Neural progenitor cell (in vitro differentiated cells): ENCODE measurements around the gene ZSCAN32. TPM values are rescaled to one million over a fixed set of nuclear protein-coding genes. Genes with fewer than 3 reads are reported as not detected.

Experiments
- DNase-seq: peaks from one replicate; pipeline ENCODE4 v3.0.0-alpha.2; 2016; ENCODE audit warnings: low spot score
- H2AFZ ChIP-seq: fragments of 200-600 bp; sonication (generic); replicated peaks from 2 replicates; pipeline ENCODE4 v1.6.1; 2016; ENCODE audit warnings: antibody characterized with exemption
- H3F3A ChIP-seq: fragments of 200-600 bp; sonication (generic); 2 replicates; pipeline ENCODE4 v1.6.1; 2016; ENCODE audit warnings: antibody characterized with exemption, low read depth
- H3K27ac ChIP-seq: fragments of 200-600 bp; sonication (generic); 2 replicates; pipeline ENCODE4 v1.5.1; 2016; ENCODE audit warnings: mild to moderate bottlenecking
- H3K27me3 ChIP-seq: fragments of 200-600 bp; sonication (generic); 2 replicates; pipeline ENCODE4 v1.6.1; 2016; ENCODE audit warnings: mild to moderate bottlenecking, moderate library complexity
- H3K36me3 ChIP-seq: fragments of 200-600 bp; sonication (generic); 2 replicates; pipeline ENCODE4 v1.5.1; 2016
- H3K4me1 ChIP-seq: fragments of 200-600 bp; sonication (generic); 2 replicates; pipeline ENCODE4 v1.6.1; 2016; ENCODE audit warnings: mixed run types
- H3K4me2 ChIP-seq: fragments of 200-600 bp; sonication (generic); 2 replicates; pipeline ENCODE4 v1.6.1; 2016
- H3K4me3 ChIP-seq: fragments of 200-600 bp; sonication (generic); 2 replicates; pipeline ENCODE4 v1.5.1; 2016
- H3K79me2 ChIP-seq: fragments of 200-600 bp; sonication (generic); 2 replicates; pipeline ENCODE4 v1.6.1; 2016; ENCODE audit warnings: low read depth
- H3K9ac ChIP-seq: fragments of 200-600 bp; sonication (generic); 2 replicates; pipeline ENCODE4 v1.6.1; 2016
- H3K9me3 ChIP-seq: fragments of 200-600 bp; sonication (generic); 2 replicates; pipeline ENCODE4 v1.5.1; 2016; ENCODE audit warnings: low read depth
- H4K20me1 ChIP-seq: fragments of 200-600 bp; sonication (generic); 2 replicates; pipeline ENCODE4 v1.6.1; 2016; ENCODE audit warnings: low read depth
- H3K27ac Mint-ChIP-seq: 3 replicates; pipeline ENCODE4 v1.8.0; 2021; ENCODE audit warnings: mixed read lengths
- H3K27me3 Mint-ChIP-seq: 2 replicates; pipeline ENCODE4 v1.8.0; 2022; ENCODE audit warnings: low read depth, mild to moderate bottlenecking, inconsistent platforms, moderate library complexity, mixed read lengths; ENCODE audit not compliant: insufficient read depth
- H3K36me3 Mint-ChIP-seq: 3 replicates; pipeline ENCODE4 v1.8.0; 2021; ENCODE audit warnings: mixed read lengths
- H3K4me1 Mint-ChIP-seq: 3 replicates; pipeline ENCODE4 v1.8.0; 2021; ENCODE audit warnings: mixed read lengths
- H3K4me3 Mint-ChIP-seq: 3 replicates; pipeline ENCODE4 v1.8.0; 2021; ENCODE audit warnings: mild to moderate bottlenecking, moderate library complexity, mixed read lengths
- H3K9me3 Mint-ChIP-seq: 3 replicates; pipeline ENCODE4 v1.8.0; 2020; ENCODE audit warnings: mixed read lengths
- CTCF ChIP-seq: fragments of 200-600 bp; sonication (generic); IDR thresholded peaks from 2 replicates; pipeline ENCODE4 v1.5.1; 2017; ENCODE audit warnings: antibody characterized with exemption, mild to moderate bottlenecking
- EZH2 ChIP-seq: fragments of 200-600 bp; sonication (generic); IDR thresholded peaks from 2 replicates; pipeline ENCODE4 v1.6.1; 2017; ENCODE audit warnings: antibody characterized with exemption, mild to moderate bottlenecking, moderate library complexity
- EZH2phosphoT487 ChIP-seq: fragments of 200-600 bp; sonication (generic); IDR thresholded peaks from 2 replicates; pipeline ENCODE4 v1.6.1; 2017; ENCODE audit warnings: antibody characterized with exemption
- total RNA-seq: library from RNA; depleted of rRNA; stranded (reverse); fragments of >200 nt; gene quantifications from 2 replicates; pipeline ENCODE4 v1.2.3, GENCODE V29; 2015; ENCODE audit warnings: low replicate concordance

The ZSCAN32 gene
- total RNA-seq, result 15.8 and 19.3 TPM in 2 replicates

GRCh38 chr16:3400779-3401688 is at the start of gene ZSCAN32, which contains the start of gene ZNF174:
Gene ZSCAN32 (minus strand): TSS chr16:3401004. CDS start chr16:3397557, 3,447 bp downstream.
Gene ZNF174 (plus strand): TSS chr16:3401215. CDS start chr16:3402005, 790 bp downstream.
- H4K20me1 ChIP-seq, result no peaks in the 10 kb centered on the region
- DNase-seq, result peak; percentile 99
- H3K36me3 ChIP-seq, result peaks cover 25% of the 10 kb centered on the region
- H3F3A ChIP-seq, result peaks cover 17% of the 10 kb centered on the region
- peaks cover under 1% of the 10 kb centered on the region for H3K9me3 ChIP-seq
- peaks cover 7% of the 10 kb centered on the region for H3K27me3 Mint-ChIP-seq
- peak within 1 kb of the TSS; percentile 91 for H3K4me3 ChIP-seq
- H3K27me3 ChIP-seq, result no peaks in the 10 kb centered on the region
- peak within 1 kb of the TSS; percentile 53 for H3K9ac ChIP-seq
- H3K4me3 Mint-ChIP-seq, result peak within 1 kb of the TSS; percentile 95
- no peaks in the 10 kb centered on the region for H3K4me1 ChIP-seq
- peak within 1 kb of the TSS; percentile 90 for H3K27ac Mint-ChIP-seq
- H3K27ac ChIP-seq, result no peak within 1 kb of the TSS
- H3K36me3 Mint-ChIP-seq, result peaks cover 61% of the 10 kb centered on the region
- H3K9me3 Mint-ChIP-seq, result peaks cover 47% of the 10 kb centered on the region
- peaks cover 42% of the 10 kb centered on the region for H3K79me2 ChIP-seq
- TF ChIP-seq EZH2phosphoT487 (no peak), EZH2 (no peak), CTCF (no peak)
- H3K4me1 Mint-ChIP-seq, result peaks cover 11% of the 10 kb centered on the region
- peak within 1 kb of the TSS; percentile 86 for H3K4me2 ChIP-seq
- peak within 1 kb of the TSS; percentile 71 for H2AFZ ChIP-seq

- Histone ChIP-seq H2AFZ (no peak overlapping the region), H3K27ac (no peak overlapping the region)
Measured at GRCh38 chr16:3444032-3444388, 43.2 kb upstream of the ZSCAN32 start.

GRCh38 chr16:3443108-3444031 is 42.6 kb upstream of the ZSCAN32 start, which contains the start of the genes NAA60 and ZNF597:
Gene NAA60 (plus strand): TSS chr16:3443680. CDS start chr16:3476228, 32,548 bp downstream.
Gene ZNF597 (minus strand): TSS chr16:3443504. CDS start chr16:3443153, 351 bp downstream.
- DNase-seq, result peak; percentile 92
- peaks cover 4% of the 10 kb centered on the region for H3K27me3 Mint-ChIP-seq
- no peaks in the 10 kb centered on the region for H4K20me1 ChIP-seq
- no peak within 1 kb of the TSS for H3K27ac ChIP-seq
- peaks cover 9% of the 10 kb centered on the region for H3K4me1 Mint-ChIP-seq
- no peaks in the 10 kb centered on the region for H3F3A ChIP-seq
- H3K36me3 ChIP-seq, result peaks cover 4% of the 10 kb centered on the region
- H3K27me3 ChIP-seq, result no peaks in the 10 kb centered on the region
- H3K79me2 ChIP-seq, result peaks cover 27% of the 10 kb centered on the region
- peaks cover 6% of the 10 kb centered on the region for H3K9me3 ChIP-seq
- H3K4me3 ChIP-seq, result peak within 1 kb of the TSS; percentile 76
- H3K36me3 Mint-ChIP-seq, result peaks cover 32% of the 10 kb centered on the region
- H3K9me3 Mint-ChIP-seq, result peaks cover 23% of the 10 kb centered on the region
- H3K27ac Mint-ChIP-seq, result peak within 1 kb of the TSS; percentile 97
- H2AFZ ChIP-seq, result peak within 1 kb of the TSS; percentile 58
- TF ChIP-seq EZH2 (no peak), EZH2phosphoT487 (no peak), CTCF (no peak)
- H3K4me3 Mint-ChIP-seq, result peak within 1 kb of the TSS; percentile 99
- H3K9ac ChIP-seq, result peak within 1 kb of the TSS; percentile 84
- H3K4me1 ChIP-seq, result no peaks in the 10 kb centered on the region
- peak within 1 kb of the TSS; percentile 86 for H3K4me2 ChIP-seq

More at GRCh38 chr16:3444032-3444388, 43.2 kb upstream of the ZSCAN32 start:
- Mint-ChIP-seq H3K4me1 (peaks cover 9% of the 10 kb centered on the region), H3K4me3 (peak overlapping the region; percentile 99), H3K27me3 (peaks cover 4% of the 10 kb centered on the region), H3K9me3 (peaks cover 23% of the 10 kb centered on the region), H3K27ac (peak overlapping the region; percentile 97), H3K36me3 (peaks cover 36% of the 10 kb centered on the region)
- peaks cover 6% of the 10 kb centered on the region for H3K9me3 ChIP-seq
- peaks cover 27% of the 10 kb centered on the region for H3K79me2 ChIP-seq
- no peaks in the 10 kb centered on the region for H3K27me3 ChIP-seq
- DNase-seq, result peak; percentile 49
- H3K4me2 ChIP-seq, result peak overlapping the region; percentile 86
- H4K20me1 ChIP-seq, result no peaks in the 10 kb centered on the region
- peaks cover 4% of the 10 kb centered on the region for H3K36me3 ChIP-seq
- peak overlapping the region; percentile 76 for H3K4me3 ChIP-seq
- no peaks in the 10 kb centered on the region for H3K4me1 ChIP-seq
- H3F3A ChIP-seq, result no peaks in the 10 kb centered on the region
- TF ChIP-seq EZH2, result no peak
- peak overlapping the region; percentile 84 for H3K9ac ChIP-seq
